ENCODE results near the gene DNAJB11. TPM values are rescaled to one million over a fixed set of nuclear protein-coding genes. Genes with fewer than 3 reads are reported as not detected.

Gene DNAJB11
- total and polyA plus RNA-seq, 2 of the 4 experiments (the other 2 are of a cell fraction), result 27.4 to 48.6 TPM

- POLR2A ChIA-PET (ENCODE audit: unreplicated experiment), result no interaction called here
- 100% methylated on average over 3 of the region's 12 CpGs; no CpG with 5 or more reads in 1 of the 2 experiments for WGBS, 2 experiments (ENCODE audit: extremely low coverage in 2 of 2, insufficient read length in 1 of 2)
- in situ Hi-C loops (cut with MboI; ENCODE audit: low sequenced_read_pairs), result no loop called here
These were observed 28.7 kb downstream of the DNAJB11 start for GRCh38 chr3:186599142-186599784.

More at GRCh38 chr3:186599142-186599784, 28.7 kb downstream of the DNAJB11 start:
- DNase-seq (no peak), ATAC-seq (ENCODE audit: low read depth) (no peak)
- no peak overlapping the region for H2BK5ac ChIP-seq (ENCODE audit: low read depth, low read length, poor library complexity, severe bottlenecking)
- H3K9me1 ChIP-seq (ENCODE audit: insufficient read depth, low read length), result no peaks in the 10 kb centered on the region
- H3K4ac ChIP-seq (ENCODE audit: low read depth, low read length), result no peak overlapping the region
- CTCF ChIA-PET, result interaction anchor here (1.0 to 1.2 kb wide), 2 partner anchors 11 to 15 kb away, joined by 3 to 5 read pairs; no protein-coding TSS in a partner anchor
- no peak overlapping the region for H3K9ac ChIP-seq (ENCODE audit: low read depth, low read length)
- H3K56ac ChIP-seq (ENCODE audit: extremely low read depth, insufficient read depth, low read length), result no peak overlapping the region
- no peak overlapping the region for H3K27ac ChIP-seq (ENCODE audit: insufficient read depth, low read length)
- H3K4me2 ChIP-seq (ENCODE audit: low read depth, low read length), result no peak overlapping the region
- no peak overlapping the region for H2AK9ac ChIP-seq (replicated peaks; ENCODE audit: low read depth, low read length, poor library complexity)
- H3K27me3 ChIP-seq (ENCODE audit: control insufficient read depth, insufficient read depth, low read length), result peaks cover 5% of the 10 kb centered on the region
- no peaks in the 10 kb centered on the region for H3K9me3 ChIP-seq (ENCODE audit: control insufficient read depth, insufficient read depth, low read length)
- H3K4me1 ChIP-seq (ENCODE audit: control insufficient read depth, insufficient read depth, low read length), result no peaks in the 10 kb centered on the region
- no peak overlapping the region for H2BK120ac ChIP-seq (ENCODE audit: low read depth, low read length)
- no peak overlapping the region for H2AK5ac ChIP-seq (ENCODE audit: low read depth, low read length)
- H3K36me3 ChIP-seq (ENCODE audit: control insufficient read depth, insufficient read depth, low read length), result no peaks in the 10 kb centered on the region
- no peak overlapping the region for H2BK15ac ChIP-seq (ENCODE audit: low read depth, low read length)
- H4K5ac ChIP-seq (ENCODE audit: low read depth, low read length), result no peak overlapping the region
- H2AFZ ChIP-seq (replicated peaks; ENCODE audit: low read length, poor library complexity), result peak overlapping the region; percentile 16
- H3K14ac ChIP-seq (replicated peaks; ENCODE audit: low read depth, low read length), result no peak overlapping the region
- no peaks in the 10 kb centered on the region for H3K79me1 ChIP-seq (ENCODE audit: low read depth in 1 of 2, low read length in 2 of 2)
- H2BK20ac ChIP-seq (ENCODE audit: low read depth, low read length), result no peak overlapping the region
- no peak overlapping the region for H3K18ac ChIP-seq (ENCODE audit: low read depth, low read length)
- no peak for TF ChIP-seq CHD1 (IDR thresholded peaks at IDR 0.05; ENCODE audit: low read depth, low read length)
- TF ChIP-seq CEBPB (IDR thresholded peaks at IDR 0.05; ENCODE audit: low read depth, low read length), result no peak
- no peak for TF ChIP-seq NFE2L2 (IDR thresholded peaks at IDR 0.05; ENCODE audit: low read depth, low read length)
- no peak for TF ChIP-seq MXI1 (IDR thresholded peaks at IDR 0.05; ENCODE audit: borderline replicate concordance, low read depth, low read length)
- TF ChIP-seq POLR2A (IDR thresholded peaks at IDR 0.05; ENCODE audit: low read depth, low read length), result no peak
- no peak for TF ChIP-seq MAZ (IDR thresholded peaks at IDR 0.05; ENCODE audit: borderline replicate concordance, low read depth, low read length)
- no peak for TF ChIP-seq CTCF (conservative IDR thresholded peaks at IDR 0.05; ENCODE audit: low read depth, low read length)
- no peak for TF ChIP-seq ELK1 (IDR thresholded peaks at IDR 0.05; ENCODE audit: borderline replicate concordance, low read depth, low read length)
- no peak for TF ChIP-seq MAFK (IDR thresholded peaks at IDR 0.05; ENCODE audit: low read depth, low read length)
- TF ChIP-seq FOS (IDR thresholded peaks at IDR 0.05; ENCODE audit: low read depth, low read length), result no peak
- no peak for TF ChIP-seq RFX5 (IDR thresholded peaks at IDR 0.05; ENCODE audit: low read depth, low read length)
- no TSS peak for BruUV-seq (replicated peaks)
- H4K20me1 ChIP-seq (ENCODE audit: insufficient read depth, low read length), result no peaks in the 10 kb centered on the region
- no peak overlapping the region for H4K91ac ChIP-seq (ENCODE audit: insufficient read depth, low read depth, low read length)
- no peak overlapping the region for H4K8ac ChIP-seq (ENCODE audit: low read depth in 2 of 2, low read length in 2 of 2)
- intact Hi-C loops (cut with micrococcal nuclease) (no loop called here), dilution Hi-C loops (cut with HindIII; ENCODE audit: low sequenced_read_pairs, unreplicated experiment) (no loop called here)
- no peak overlapping the region for H3K23ac ChIP-seq (ENCODE audit: low read depth, low read length)
- H3K4me3 ChIP-seq (ENCODE audit: insufficient read depth, low read depth, low read length), result no peak overlapping the region

Data from IMR-90 (cell line).